K562 (cell line): ENCODE measurements around the gene FGF23. TPM values are rescaled to one million over a fixed set of nuclear protein-coding genes. Genes with fewer than 3 reads are reported as not detected.

Source experiments
- ATAC-seq: fragments of 200-7000 bp; cut with Tn5 transposase; 3 replicates; pipeline ENCODE4 v1.9.1; 2020; ENCODE audit warnings: moderate library complexity
- BruUV-seq: library from RNA; stranded (reverse); fragments of 400-500 nt; replicated peaks from 2 replicates; lab custom pipeline; 2021; lab: Mats Ljungman, UMichigan
- CTCF ChIA-PET: fragments of 300-600 bp; formaldehyde crosslinking; extraction: SDS; loops from one replicate; lab custom pipeline; 2021; ENCODE audit warnings: low intra/inter-chr PET ratio; lab: Yijun Ruan, JAX
- POLR2A ChIA-PET: fragments of 300-600, 350-650 bp; sonication (Branson Sonifier 250); formaldehyde crosslinking; extraction: SDS; loops from one replicate; lab custom pipeline; 2021; ENCODE audit warnings: antibody characterized with exemption, inconsistent platforms; lab: Yijun Ruan, JAX
- DNase-seq, 4 experiments: peaks; one replicate each; pipeline versions ENCODE4 v3.0.0 to v3.0.0-alpha.2; 2011 to 2018; ENCODE audit warnings: low spot score in 3 of 4, mixed read lengths in 3 of 4; ENCODE audit errors: extremely low read depth in 1 of 4
- FAIRE-seq: peaks from 2 replicates; lab custom pipeline; 2011; peaks lifted over from hg19 to GRCh38; lab: Jason Lieb, UNC
- H2AFZ ChIP-seq: 2 replicates; pipeline ENCODE4 v1.6.0; 2011; ENCODE audit warnings: low read depth, low read length, control low read depth, inconsistent platforms
- H3K27ac ChIP-seq: fragments of 200-600 bp; 3 replicates; pipeline ENCODE4 v1.8.0; 2011; ENCODE audit warnings: low read depth, mild to moderate bottlenecking, control low read depth, inconsistent platforms, low read length, moderate library complexity, mixed read lengths; ENCODE audit errors: extremely low read depth
- H3K27me3 ChIP-seq, 2 experiments: fragments of 300-600 bp in 1 of 2; 2 replicates in 1 of 2; 3 replicates in 1 of 2; pipeline versions ENCODE4 v1.6.0 to v1.8.0; 2011; ENCODE audit warnings: inconsistent platforms in 2 of 2, low read length in 2 of 2, mild to moderate bottlenecking in 1 of 2, mixed read lengths in 1 of 2, moderate library complexity in 1 of 2; ENCODE audit not compliant: control insufficient read depth in 2 of 2, insufficient read depth in 2 of 2
- H3K36me3 ChIP-seq: fragments of 300-600 bp; 3 replicates; pipeline ENCODE4 v1.8.0; 2011; ENCODE audit warnings: mild to moderate bottlenecking, low read length, inconsistent platforms; ENCODE audit not compliant: control insufficient read depth, insufficient read depth
- H3K4me1 ChIP-seq, 2 experiments: fragments of 200-600 bp in 1 of 2; replicated peaks in 1 of 2; 2 replicates in 1 of 2; 3 replicates in 1 of 2; pipeline versions ENCODE4 v1.5.1 to v1.8.0; 2011; ENCODE audit warnings: inconsistent platforms in 2 of 2, low read length in 2 of 2, mild to moderate bottlenecking in 1 of 2, mixed read lengths in 1 of 2, moderate library complexity in 1 of 2; ENCODE audit not compliant: control insufficient read depth in 2 of 2, insufficient read depth in 2 of 2
- H3K4me2 ChIP-seq: 2 replicates; pipeline ENCODE4 v1.6.1; 2011; ENCODE audit warnings: low read length, control low read depth, inconsistent platforms, mixed read lengths; ENCODE audit not compliant: insufficient read depth
- H3K4me3 ChIP-seq: fragments of 200-600 bp; sonication (generic), shearing (Covaris generic); 2 replicates; pipeline ENCODE4 v1.5.1; 2016; ENCODE audit warnings: control low read depth, inconsistent platforms
- H3K79me2 ChIP-seq: fragments of 200-600 bp; 3 replicates; pipeline ENCODE4 v1.8.0; 2011; ENCODE audit warnings: low read length, inconsistent platforms; ENCODE audit not compliant: control insufficient read depth, insufficient read depth
- H3K9ac ChIP-seq, 2 experiments: 2 replicates each; pipeline versions ENCODE4 v1.6.0 to v1.6.1; 2011; ENCODE audit warnings: low read depth in 2 of 2, low read length in 2 of 2, control low read depth in 1 of 2, inconsistent platforms in 1 of 2, mild to moderate bottlenecking in 1 of 2, mixed read lengths in 1 of 2; ENCODE audit not compliant: insufficient read depth in 1 of 2
- H3K9me1 ChIP-seq: one replicate; pipeline ENCODE4 v1.6.0; 2011; ENCODE audit warnings: inconsistent platforms, mild to moderate bottlenecking, low read length, moderate library complexity; ENCODE audit not compliant: control insufficient read depth, insufficient read depth
- H3K9me3 ChIP-seq: replicated peaks from 2 replicates; pipeline ENCODE4 v1.5.1; 2011; ENCODE audit warnings: low read depth, low read length, inconsistent platforms; ENCODE audit not compliant: control insufficient read depth, insufficient read depth
- H4K20me1 ChIP-seq: replicated peaks from 2 replicates; pipeline ENCODE4 v1.6.1; 2011; ENCODE audit warnings: low read length, inconsistent platforms, mixed read lengths; ENCODE audit not compliant: control insufficient read depth, insufficient read depth
- EZH2 ChIP-seq: IDR thresholded peaks from 2 replicates; pipeline ENCODE4 v1.6.1; 2012; ENCODE audit warnings: low read depth, mild to moderate bottlenecking, inconsistent platforms, low read length, borderline replicate concordance
- IRF2 ChIP-seq: sonication (generic); formaldehyde crosslinking; IDR thresholded peaks from 2 replicates; pipeline ENCODE4 v1.8.1; 2022; ENCODE audit warnings: mild to moderate bottlenecking, missing genetic modification reagents
- KDM4B ChIP-seq, 2 experiments: fragments of 450-650 bp in 1 of 2; sonication (generic) in 1 of 2; IDR thresholded peaks; 2 replicates each; pipeline ENCODE4 v1.6.1; 2016 to 2017; ENCODE audit warnings: borderline replicate concordance in 2 of 2, antibody characterized with exemption in 1 of 2, low read depth in 1 of 2, mild to moderate bottlenecking in 1 of 2
- MECOM ChIP-seq: fragments of 250-450 bp; sonication (Bioruptor Pico); IDR thresholded peaks from 2 replicates; pipeline ENCODE4 v1.8.0; 2022; ENCODE audit warnings: inconsistent platforms
- MXI1 ChIP-seq: IDR thresholded peaks from 2 replicates; pipeline ENCODE4 v1.6.1; 2011; ENCODE audit warnings: low read depth, mild to moderate bottlenecking, improper control_type of control experiment, low read length
- SMARCA4 ChIP-seq: fragments of 450-650 bp; IDR thresholded peaks from 2 replicates; pipeline ENCODE4 v1.6.1; 2016
- STAT5A ChIP-seq: IDR thresholded peaks from 2 replicates; pipeline ENCODE4 v1.6.1; 2012; ENCODE audit warnings: low read length, inconsistent platforms, borderline replicate concordance
- SUPT5H ChIP-seq: fragments of 450-650 bp; IDR thresholded peaks from 2 replicates; pipeline ENCODE4 v1.6.1; 2016
- TAF1 ChIP-seq: IDR thresholded peaks from 2 replicates; pipeline ENCODE4 v1.6.1; 2011; ENCODE audit warnings: mild to moderate bottlenecking, low read length, moderate library complexity; ENCODE audit not compliant: insufficient read depth, control insufficient read depth, severe bottlenecking; ENCODE audit errors: extremely low read depth
- TCF7 ChIP-seq: sonication (generic); IDR thresholded peaks from 2 replicates; pipeline ENCODE4 v1.6.1; 2016; ENCODE audit warnings: antibody characterized with exemption, borderline replicate concordance
- TGIF2 ChIP-seq: sonication (generic); formaldehyde crosslinking; IDR thresholded peaks from 2 replicates; pipeline ENCODE4 v1.8.1; 2022; ENCODE audit warnings: mild to moderate bottlenecking, missing genetic modification reagents, moderate library complexity
- ZNF24 ChIP-seq: fragments of 450-650 bp; IDR thresholded peaks from 2 replicates; pipeline ENCODE4 v1.6.1; 2016
- ZNF551 ChIP-seq: fragments of 250-450 bp; sonication (Bioruptor Pico); IDR thresholded peaks from 2 replicates; pipeline ENCODE4 v1.5.0; 2021; ENCODE audit warnings: mild to moderate bottlenecking, moderate library complexity
- ZNF778 ChIP-seq: fragments of 450-650 bp; formaldehyde crosslinking; IDR thresholded peaks from 2 replicates; pipeline ENCODE4 v1.4.0; 2020; ENCODE audit warnings: mild to moderate bottlenecking, moderate library complexity
- WGBS: fragments of 100-300 bp; shearing (Covaris generic); methylation state at CpG from one replicate; pipeline ENCODE4 v1.1.6; 2016; ENCODE audit warnings: low coverage, mixed read lengths; ENCODE audit not compliant: insufficient coverage; ENCODE audit errors: missing lambda C conversion rate; 5-methylcytosine and 5-hydroxymethylcytosine counted together
- in situ Hi-C: fragments of 300-500 bp; cut with MboI; formaldehyde crosslinking; loops from 4 replicates; pipeline ENCODE4 v1.15.0; 2018; ENCODE audit warnings: inconsistent platforms, mixed read lengths
- intact Hi-C: fragments of 100-400 bp; cut with micrococcal nuclease; formaldehyde crosslinking; loops from 2 replicates; pipeline ENCODE4 v1.14.2; 2022
- polyA plus RNA-seq, 8 experiments: library from polyadenylated mRNA; depleted of rRNA in 4 of 8; stranded (reverse) in 5 of 8; unstranded in 3 of 8; fragments of >200 nt; fragmentation: Nextera tagmentation in 2 of 8; fragmentation: Illumina TruSeq in 1 of 8; extraction: Ambion mirVana in 2 of 8; extraction: Trizol in 1 of 8; gene quantifications; 2 replicates each; pipeline versions ENCODE4 v1.2.1 to v1.2.3, GENCODE V29; 2011 to 2014; ENCODE audit warnings: inconsistent platforms in 1 of 8, missing spikeins in 1 of 8
- total RNA-seq, 7 experiments: library from RNA; depleted of rRNA in 6 of 7; stranded (reverse); fragments of >200 nt in 6 of 7; fragmentation: Illumina TruSeq in 2 of 7; extraction: Trizol in 2 of 7; gene quantifications; 2 replicates each; pipeline versions ENCODE4 v1.2.1 to v1.2.3, GENCODE V29; 2011 to 2021; ENCODE audit warnings: low replicate concordance in 1 of 7
- TF ChIP-seq, protein P1 (sequence below), 2 experiments: IDR thresholded peaks in 1 of 2; conservative IDR thresholded peaks in 1 of 2; 2 replicates each; pipeline ENCODE4 v1.6.1; 2016; ENCODE audit warnings: low read depth in 2 of 2, mild to moderate bottlenecking in 1 of 2, missing compliant biosample characterization in 1 of 2, missing genetic modification characterization in 1 of 2, moderate library complexity in 1 of 2
- TF ChIP-seq, protein P2 (sequence below): fragments of 450-650 bp; conservative IDR thresholded peaks from 2 replicates; pipeline ENCODE4 v1.6.1; 2016; ENCODE audit warnings: missing genetic modification characterization, low read depth, mild to moderate bottlenecking, control low read depth, missing compliant biosample characterization

Gene FGF23
- total and polyA plus RNA-seq, 9 of the 15 experiments (the other 6 are each of a cell fraction or from before 2014, with no cell fraction given): 0.38 TPM; not detected in 8

DNA sequence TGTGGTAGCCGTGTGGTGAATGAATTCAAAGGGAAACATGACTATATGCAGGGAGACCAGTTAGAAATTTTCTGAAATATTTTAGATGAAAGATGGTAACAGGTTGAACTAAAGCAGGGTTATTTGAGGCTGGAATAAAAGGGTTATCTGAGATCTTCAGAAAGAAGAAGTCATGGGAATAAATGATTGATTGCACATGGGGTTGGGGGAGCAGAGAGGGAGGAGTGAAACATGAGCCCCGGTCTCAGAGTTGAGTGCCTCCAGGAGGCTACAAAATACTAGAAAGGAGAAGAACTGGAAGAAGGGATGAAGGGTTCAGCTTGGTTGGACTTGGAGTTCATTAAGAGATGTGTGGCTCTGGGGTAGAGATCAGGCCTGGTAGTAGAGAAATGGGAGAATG is 16.3 kb upstream of the FGF23 start (continued):
- TF ChIP-seq TAF1: no peak
- TF ChIP-seq, protein P1, sequence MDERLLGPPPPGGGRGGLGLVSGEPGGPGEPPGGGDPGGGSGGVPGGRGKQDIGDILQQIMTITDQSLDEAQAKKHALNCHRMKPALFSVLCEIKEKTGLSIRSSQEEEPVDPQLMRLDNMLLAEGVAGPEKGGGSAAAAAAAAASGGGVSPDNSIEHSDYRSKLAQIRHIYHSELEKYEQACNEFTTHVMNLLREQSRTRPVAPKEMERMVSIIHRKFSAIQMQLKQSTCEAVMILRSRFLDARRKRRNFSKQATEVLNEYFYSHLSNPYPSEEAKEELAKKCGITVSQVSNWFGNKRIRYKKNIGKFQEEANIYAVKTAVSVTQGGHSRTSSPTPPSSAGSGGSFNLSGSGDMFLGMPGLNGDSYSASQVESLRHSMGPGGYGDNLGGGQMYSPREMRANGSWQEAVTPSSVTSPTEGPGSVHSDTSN (CRISPR knock-in tag; IDR thresholded peaks at IDR 0.05; ENCODE audit: low read depth): no peak
- TF ChIP-seq, protein P1 (tag; conservative IDR thresholded peaks at IDR 0.05; ENCODE audit: low read depth): peak; percentile 87
- TF ChIP-seq, protein P2, sequence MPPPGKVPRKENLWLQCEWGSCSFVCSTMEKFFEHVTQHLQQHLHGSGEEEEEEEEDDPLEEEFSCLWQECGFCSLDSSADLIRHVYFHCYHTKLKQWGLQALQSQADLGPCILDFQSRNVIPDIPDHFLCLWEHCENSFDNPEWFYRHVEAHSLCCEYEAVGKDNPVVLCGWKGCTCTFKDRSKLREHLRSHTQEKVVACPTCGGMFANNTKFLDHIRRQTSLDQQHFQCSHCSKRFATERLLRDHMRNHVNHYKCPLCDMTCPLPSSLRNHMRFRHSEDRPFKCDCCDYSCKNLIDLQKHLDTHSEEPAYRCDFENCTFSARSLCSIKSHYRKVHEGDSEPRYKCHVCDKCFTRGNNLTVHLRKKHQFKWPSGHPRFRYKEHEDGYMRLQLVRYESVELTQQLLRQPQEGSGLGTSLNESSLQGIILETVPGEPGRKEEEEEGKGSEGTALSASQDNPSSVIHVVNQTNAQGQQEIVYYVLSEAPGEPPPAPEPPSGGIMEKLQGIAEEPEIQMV: no peak

GRCh38 chr12:4393211-4393610 is 13.7 kb upstream of the FGF23 start:
- CTCF ChIA-PET: no interaction called here
- BruUV-seq: no TSS peak
- no peak overlapping the region for H2AFZ ChIP-seq
- H3K79me2 ChIP-seq: no peaks in the 10 kb centered on the region
- FAIRE-seq: no peak
- DNase-seq: no peak
- H3K36me3 ChIP-seq: no peaks in the 10 kb centered on the region
- in situ Hi-C loops (no loop called here), intact Hi-C loops (no loop called here)
- H3K27me3 ChIP-seq: no peaks in the 10 kb centered on the region
- no peak overlapping the region for H3K4me3 ChIP-seq
- H3K9me1 ChIP-seq: no peaks in the 10 kb centered on the region
- no peak for ATAC-seq
- POLR2A ChIA-PET: no interaction called here
- no peaks in the 10 kb centered on the region; the same call in 1 of the 2 replicates for H3K9me3 ChIP-seq
- no peak overlapping the region for H3K4me2 ChIP-seq
- H3K4me1 ChIP-seq: peaks cover 12 to 20% of the 10 kb centered on the region in 2 experiments; a peak in 4 of 5 replicates
- no peaks in the 10 kb centered on the region for H4K20me1 ChIP-seq
- H3K27ac ChIP-seq: no peak overlapping the region
- 54% methylated on average over 4 of the region's 5 CpGs for WGBS
- H3K9ac ChIP-seq: no peak overlapping the region
- no peak for TF ChIP-seq KDM4B (IDR thresholded peaks at IDR 0.05; ENCODE audit: borderline replicate concordance in 2 of 2, low read depth in 1 of 2)
- no peak for TF ChIP-seq EZH2
- no peak for TF ChIP-seq SUPT5H
- TF ChIP-seq, protein P2: no peak
- TF ChIP-seq TGIF2: no peak
- no peak for TF ChIP-seq SMARCA4
- no peak for TF ChIP-seq STAT5A
- TF ChIP-seq MECOM: no peak
- TF ChIP-seq ZNF778 (CRISPR knock-in tag): no peak
- TF ChIP-seq TCF7: no peak
- no peak for TF ChIP-seq ZNF24
- no peak for TF ChIP-seq IRF2 (CRISPR knock-in tag)
- no peak for TF ChIP-seq ZNF551
- no peak for TF ChIP-seq MXI1
